Tibial nerve (tissue), 4 donors: ENCODE results near the gene PTPRA. TPM values are rescaled to one million over a fixed set of nuclear protein-coding genes. Genes with fewer than 3 reads are reported as not detected.
A peak's percentile ranks its signal among the peaks of the same experiment; 100 is the strongest.

Experiments
- DNase-seq, 2 donors: peaks; one replicate each; pipeline ENCODE4 v3.0.0-alpha.2; 2019; ENCODE audit warnings: low spot score in 2 of 2
- H3K27ac ChIP-seq, 4 donors: fragments of 200-600 bp; sonication (generic) in 3 of 4; one replicate each; pipeline ENCODE4 v1.5.1; 2017 to 2019; ENCODE audit warnings: mild to moderate bottlenecking in 1 of 4
- H3K27me3 ChIP-seq, 2 donors: fragments of 200-600 bp; sonication (generic) in 1 of 2; one replicate each; pipeline versions ENCODE4 v1.5.1 to v1.6.0; 2017 to 2019
- H3K36me3 ChIP-seq, 3 donors: fragments of 200-600 bp; sonication (generic); one replicate each; pipeline ENCODE4 v1.5.1; 2018 to 2019
- H3K4me1 ChIP-seq, 4 donors: fragments of 200-600 bp; sonication (generic) in 3 of 4; one replicate each; pipeline ENCODE4 v1.5.1; 2017 to 2019
- H3K4me3 ChIP-seq, 4 donors: fragments of 200-600 bp; sonication (generic) in 3 of 4; one replicate each; pipeline ENCODE4 v1.5.1; 2017 to 2019; ENCODE audit warnings: mild to moderate bottlenecking in 1 of 4, moderate library complexity in 1 of 4
- H3K9me3 ChIP-seq, 4 donors: fragments of 200-600 bp; sonication (generic) in 3 of 4; one replicate each; pipeline ENCODE4 v1.5.1; 2017 to 2019
- CTCF ChIP-seq, 5 experiments: fragments of 200-600 bp in 3 of 5; fragments of 450-650 bp in 2 of 5; sonication (generic) in 3 of 5; IDR thresholded peaks; one replicate each; pipeline ENCODE4 v1.5.1; 2016 to 2019; ENCODE audit warnings: antibody characterized with exemption in 5 of 5, mild to moderate bottlenecking in 3 of 5, moderate library complexity in 2 of 5
- EP300 ChIP-seq, 2 donors: sonication (generic); formaldehyde crosslinking; IDR thresholded peaks; one replicate each; pipeline ENCODE4 v1.6.1; 2017; ENCODE audit warnings: antibody characterized with exemption in 2 of 2, mild to moderate bottlenecking in 1 of 2
- POLR2A ChIP-seq, 2 donors: fragments of 450-650 bp; IDR thresholded peaks; one replicate each; pipeline ENCODE4 v1.6.1; 2017; ENCODE audit warnings: antibody characterized with exemption in 2 of 2, mild to moderate bottlenecking in 2 of 2, moderate library complexity in 2 of 2
- WGBS, 2 donors: methylation state at CpG; one replicate each; pipeline ENCODE4 v1.1.5; 2018; 5-methylcytosine and 5-hydroxymethylcytosine counted together
- total RNA-seq, 4 donors: library from RNA; depleted of rRNA; stranded (reverse); fragments of >200 nt; gene quantifications; one replicate each; pipeline ENCODE4 v1.1.0, GENCODE V29; 2016

PTPRA gene
- total RNA-seq, 4 donors from 2014 or later: 46.3 to 119 (median 67.4) TPM

- Histone ChIP-seq H3K36me3 (peaks cover 0 to 5% (median 0%) of the 10 kb centered on the region in 3 donors), H3K9me3 (no peaks in the 10 kb centered on the region), H3K4me1 (peaks cover 0 to 73% (median 29%) of the 10 kb centered on the region in 4 donors), H3K4me3 (peak overlapping the region; percentile 45 to 93 (median 78)), H3K27me3 (no peaks in the 10 kb centered on the region), H3K27ac (peak overlapping the region in 3 of 4 donors; percentile 80 to 92 (median 84))
- TF ChIP-seq EP300 (IDR thresholded peaks at IDR 0.05): no peak
- no peak for TF ChIP-seq CTCF (IDR thresholded peaks at IDR 0.05)
- TF ChIP-seq POLR2A (IDR thresholded peaks at IDR 0.05): no peak
- no peak for DNase-seq
- WGBS, 2 donors: 27 to 28% methylated on average over 33 of the region's 34 CpGs
Measured at GRCh38 chr20:2871661-2872458, 1.4 kb upstream of the PTPRA start.

GRCh38 chr20:2872459-2873009 lies 747 bp upstream of the PTPRA start:
- H3K4me1 ChIP-seq: peaks cover 0 to 68% (median 29%) of the 10 kb centered on the region in 4 donors
- H3K9me3 ChIP-seq: no peaks in the 10 kb centered on the region
- no peaks in the 10 kb centered on the region for H3K36me3 ChIP-seq
- peak overlapping the region; percentile 45 to 93 (median 78) for H3K4me3 ChIP-seq
- 0 to 1% methylated on average over 35 to 48 of the region's 49 CpGs for WGBS, 2 donors
- H3K27me3 ChIP-seq: no peaks in the 10 kb centered on the region
- DNase-seq: peak; percentile 27 to 28
- TF ChIP-seq EP300 (IDR thresholded peaks at IDR 0.05): no peak
- peak in 3 of 5 experiments; percentile 15 to 34 (median 32) for TF ChIP-seq CTCF (IDR thresholded peaks at IDR 0.05)
- peak overlapping the region; percentile 29 to 92 (median 82) for H3K27ac ChIP-seq

- DNase-seq: no peak
- 0% methylated on average over 2 to 3 of the region's 29 CpGs for WGBS, 2 donors
- H3K9me3 ChIP-seq: no peaks in the 10 kb centered on the region
- peak overlapping the region; percentile 45 to 98 (median 91) for H3K4me3 ChIP-seq
- H3K4me1 ChIP-seq: peaks cover 0 to 64% (median 29%) of the 10 kb centered on the region in 4 donors
- TF ChIP-seq POLR2A (IDR thresholded peaks at IDR 0.05) (no peak), EP300 (IDR thresholded peaks at IDR 0.05) (no peak), CTCF (IDR thresholded peaks at IDR 0.05) (no peak)
- no peaks in the 10 kb centered on the region for H3K27me3 ChIP-seq
- H3K27ac ChIP-seq: peak overlapping the region; percentile 29 to 92 (median 82)
- H3K36me3 ChIP-seq: no peaks in the 10 kb centered on the region
Measured at GRCh38 chr20:2873747-2874041, 413 bp downstream of the PTPRA start.

- TF ChIP-seq POLR2A (IDR thresholded peaks at IDR 0.05): no peak
- TF ChIP-seq CTCF (IDR thresholded peaks at IDR 0.05): no peak
- TF ChIP-seq EP300 (IDR thresholded peaks at IDR 0.05): peak in 1 of 2 donors; percentile 12
- peaks cover 0 to 71% (median 29%) of the 10 kb centered on the region in 4 donors for H3K4me1 ChIP-seq
- no peak for DNase-seq
- no peaks in the 10 kb centered on the region for H3K9me3 ChIP-seq
- H3K27ac ChIP-seq: peak overlapping the region in 2 of 4 donors; percentile 11 to 92
- peak overlapping the region; percentile 45 to 98 (median 91) for H3K4me3 ChIP-seq
- no peaks in the 10 kb centered on the region for H3K36me3 ChIP-seq
- no peaks in the 10 kb centered on the region for H3K27me3 ChIP-seq
- WGBS, 2 donors: 13 to 15% methylated on average over 7 of the region's 7 CpGs
Measured at GRCh38 chr20:2874456-2874855, 1.2 kb downstream of the PTPRA start.

GRCh38 chr20:2875690-2876203 lies 2.5 kb downstream of the PTPRA start:
- peaks cover 0 to 67% (median 26%) of the 10 kb centered on the region in 4 donors for H3K4me1 ChIP-seq
- 89 to 91% methylated on average over 5 of the region's 5 CpGs for WGBS, 2 donors

More at GRCh38 chr20:2875690-2876203, 2.5 kb downstream of the PTPRA start:
- no peaks in the 10 kb centered on the region for H3K27me3 ChIP-seq
- no peaks in the 10 kb centered on the region for H3K9me3 ChIP-seq
- no peak overlapping the region for H3K27ac ChIP-seq
- TF ChIP-seq EP300 (IDR thresholded peaks at IDR 0.05): no peak
- no peak for TF ChIP-seq POLR2A (IDR thresholded peaks at IDR 0.05)
- TF ChIP-seq CTCF (IDR thresholded peaks at IDR 0.05): no peak
- H3K36me3 ChIP-seq: no peaks in the 10 kb centered on the region
- H3K4me3 ChIP-seq: no peak overlapping the region
- DNase-seq: no peak
